K562 (cell line): ENCODE data around the gene CA6. TPM values are rescaled to one million over a fixed set of nuclear protein-coding genes. Genes with fewer than 3 reads are reported as not detected.

ENCODE experiments used
- ATAC-seq: fragments of 200-7000 bp; cut with Tn5 transposase; 3 replicates; pipeline ENCODE4 v1.9.1; 2020; ENCODE audit warnings: moderate library complexity
- Bru-seq: library from RNA; stranded (reverse); fragments of 400-500 nt; gene quantifications from one replicate; lab custom pipeline; 2021; lab: Mats Ljungman, UMichigan
- BruChase-seq, 2 experiments: library from RNA; stranded (reverse); fragments of 400-500 nt; gene quantifications; one replicate each; lab custom pipeline; 2021; lab: Mats Ljungman, UMichigan
- BruUV-seq: library from RNA; stranded (reverse); fragments of 400-500 nt; replicated peaks from 2 replicates; lab custom pipeline; 2021; lab: Mats Ljungman, UMichigan
- CTCF ChIA-PET: fragments of 300-600 bp; formaldehyde crosslinking; extraction: SDS; loops from one replicate; lab custom pipeline; 2021; ENCODE audit warnings: low intra/inter-chr PET ratio; lab: Yijun Ruan, JAX
- POLR2A ChIA-PET: fragments of 300-600, 350-650 bp; sonication (Branson Sonifier 250); formaldehyde crosslinking; extraction: SDS; loops from one replicate; lab custom pipeline; 2021; ENCODE audit warnings: antibody characterized with exemption, inconsistent platforms; lab: Yijun Ruan, JAX
- DNase-seq, 4 experiments: peaks; one replicate each; pipeline versions ENCODE4 v3.0.0 to v3.0.0-alpha.2; 2011 to 2018; ENCODE audit warnings: low spot score in 3 of 4, mixed read lengths in 3 of 4; ENCODE audit errors: extremely low read depth in 1 of 4
- FAIRE-seq: peaks from 2 replicates; lab custom pipeline; 2011; peaks lifted over from hg19 to GRCh38; lab: Jason Lieb, UNC
- H2AFZ ChIP-seq: 2 replicates; pipeline ENCODE4 v1.6.0; 2011; ENCODE audit warnings: low read depth, low read length, control low read depth, inconsistent platforms
- H3K27ac ChIP-seq: fragments of 200-600 bp; 3 replicates; pipeline ENCODE4 v1.8.0; 2011; ENCODE audit warnings: low read depth, mild to moderate bottlenecking, control low read depth, inconsistent platforms, low read length, moderate library complexity, mixed read lengths; ENCODE audit errors: extremely low read depth
- H3K27me3 ChIP-seq, 2 experiments: fragments of 300-600 bp in 1 of 2; 2 replicates in 1 of 2; 3 replicates in 1 of 2; pipeline versions ENCODE4 v1.6.0 to v1.8.0; 2011; ENCODE audit warnings: inconsistent platforms in 2 of 2, low read length in 2 of 2, mild to moderate bottlenecking in 1 of 2, mixed read lengths in 1 of 2, moderate library complexity in 1 of 2; ENCODE audit not compliant: control insufficient read depth in 2 of 2, insufficient read depth in 2 of 2
- H3K36me3 ChIP-seq: fragments of 300-600 bp; 3 replicates; pipeline ENCODE4 v1.8.0; 2011; ENCODE audit warnings: mild to moderate bottlenecking, low read length, inconsistent platforms; ENCODE audit not compliant: control insufficient read depth, insufficient read depth
- H3K4me1 ChIP-seq, 2 experiments: fragments of 200-600 bp in 1 of 2; replicated peaks in 1 of 2; 2 replicates in 1 of 2; 3 replicates in 1 of 2; pipeline versions ENCODE4 v1.5.1 to v1.8.0; 2011; ENCODE audit warnings: inconsistent platforms in 2 of 2, low read length in 2 of 2, mild to moderate bottlenecking in 1 of 2, mixed read lengths in 1 of 2, moderate library complexity in 1 of 2; ENCODE audit not compliant: control insufficient read depth in 2 of 2, insufficient read depth in 2 of 2
- H3K4me2 ChIP-seq: 2 replicates; pipeline ENCODE4 v1.6.1; 2011; ENCODE audit warnings: low read length, control low read depth, inconsistent platforms, mixed read lengths; ENCODE audit not compliant: insufficient read depth
- H3K4me3 ChIP-seq: fragments of 200-600 bp; sonication (generic), shearing (Covaris generic); 2 replicates; pipeline ENCODE4 v1.5.1; 2016; ENCODE audit warnings: control low read depth, inconsistent platforms
- H3K79me2 ChIP-seq: fragments of 200-600 bp; 3 replicates; pipeline ENCODE4 v1.8.0; 2011; ENCODE audit warnings: low read length, inconsistent platforms; ENCODE audit not compliant: control insufficient read depth, insufficient read depth
- H3K9ac ChIP-seq, 2 experiments: 2 replicates each; pipeline versions ENCODE4 v1.6.0 to v1.6.1; 2011; ENCODE audit warnings: low read depth in 2 of 2, low read length in 2 of 2, control low read depth in 1 of 2, inconsistent platforms in 1 of 2, mild to moderate bottlenecking in 1 of 2, mixed read lengths in 1 of 2; ENCODE audit not compliant: insufficient read depth in 1 of 2
- H3K9me1 ChIP-seq: one replicate; pipeline ENCODE4 v1.6.0; 2011; ENCODE audit warnings: inconsistent platforms, mild to moderate bottlenecking, low read length, moderate library complexity; ENCODE audit not compliant: control insufficient read depth, insufficient read depth
- H3K9me3 ChIP-seq: replicated peaks from 2 replicates; pipeline ENCODE4 v1.5.1; 2011; ENCODE audit warnings: low read depth, low read length, inconsistent platforms; ENCODE audit not compliant: control insufficient read depth, insufficient read depth
- H4K20me1 ChIP-seq: replicated peaks from 2 replicates; pipeline ENCODE4 v1.6.1; 2011; ENCODE audit warnings: low read length, inconsistent platforms, mixed read lengths; ENCODE audit not compliant: control insufficient read depth, insufficient read depth
- BRCA1 ChIP-seq, 2 experiments: fragments of 450-650 bp in 1 of 2; sonication (generic) in 1 of 2; formaldehyde crosslinking in 1 of 2; IDR thresholded peaks; 2 replicates each; pipeline versions ENCODE4 v1.5.0 to v1.6.1; 2017 to 2020; ENCODE audit warnings: mild to moderate bottlenecking in 1 of 2, missing genetic modification reagents in 1 of 2
- EWSR1 ChIP-seq: fragments of 450-650 bp; IDR thresholded peaks from 2 replicates; pipeline ENCODE4 v1.6.1; 2018; ENCODE audit warnings: borderline replicate concordance, mild to moderate bottlenecking, low read depth, moderate library complexity; ENCODE audit not compliant: partially characterized antibody
- KDM5B ChIP-seq: fragments of 200-600 bp; sonication (generic); IDR thresholded peaks from 2 replicates; pipeline ENCODE4 v1.6.1; 2012; ENCODE audit warnings: low read depth, mild to moderate bottlenecking, moderate library complexity, low read length, control low read depth, inconsistent platforms; ENCODE audit not compliant: insufficient replicate concordance
- SAFB ChIP-seq: fragments of 200-400 bp; formaldehyde crosslinking; IDR thresholded peaks from 2 replicates; pipeline ENCODE4 v1.6.1; 2017; ENCODE audit warnings: low read depth, low read length, borderline replicate concordance
- ZNF140 ChIP-seq: fragments of 250-450 bp; sonication (Bioruptor Pico); IDR thresholded peaks from 2 replicates; pipeline ENCODE4 v1.8.0; 2021; ENCODE audit warnings: moderate library complexity, mild to moderate bottlenecking, inconsistent platforms
- ZNF282 ChIP-seq: sonication (generic); formaldehyde crosslinking; IDR thresholded peaks from 2 replicates; pipeline ENCODE4 v1.8.1; 2023; ENCODE audit warnings: missing genetic modification reagents
- ZNF695 ChIP-seq: fragments of 450-650 bp; formaldehyde crosslinking; IDR thresholded peaks from 2 replicates; pipeline ENCODE4 v1.4.0; 2020; ENCODE audit warnings: mild to moderate bottlenecking, moderate library complexity
- WGBS: fragments of 100-300 bp; shearing (Covaris generic); methylation state at CpG from one replicate; pipeline ENCODE4 v1.1.6; 2016; ENCODE audit warnings: low coverage, mixed read lengths; ENCODE audit not compliant: insufficient coverage; ENCODE audit errors: missing lambda C conversion rate; 5-methylcytosine and 5-hydroxymethylcytosine counted together
- in situ Hi-C: fragments of 300-500 bp; cut with MboI; formaldehyde crosslinking; loops from 4 replicates; pipeline ENCODE4 v1.15.0; 2018; ENCODE audit warnings: inconsistent platforms, mixed read lengths
- intact Hi-C: fragments of 100-400 bp; cut with micrococcal nuclease; formaldehyde crosslinking; loops from 2 replicates; pipeline ENCODE4 v1.14.2; 2022
- long read RNA-seq, 3 experiments: library from polyadenylated mRNA in 2 of 3; library from RNA in 1 of 3; unstranded in 2 of 3; stranded (forward) in 1 of 3; transcript quantifications; one replicate each; pipeline ENCODE4 v2.0.0, GENCODE V29; 2019 to 2022
- polyA minus RNA-seq, 3 experiments: library from RNA; depleted of rRNA, polyadenylated mRNA; stranded (reverse); fragments of >200 nt; gene quantifications; 2 replicates each; pipeline ENCODE4 v1.2.3, GENCODE V29; 2011
- polyA plus RNA-seq, 8 experiments: library from polyadenylated mRNA; depleted of rRNA in 4 of 8; stranded (reverse) in 5 of 8; unstranded in 3 of 8; fragments of >200 nt; fragmentation: Nextera tagmentation in 2 of 8; fragmentation: Illumina TruSeq in 1 of 8; extraction: Ambion mirVana in 2 of 8; extraction: Trizol in 1 of 8; gene quantifications; 2 replicates each; pipeline versions ENCODE4 v1.2.1 to v1.2.3, GENCODE V29; 2011 to 2014; ENCODE audit warnings: inconsistent platforms in 1 of 8, missing spikeins in 1 of 8
- total RNA-seq, 7 experiments: library from RNA; depleted of rRNA in 6 of 7; stranded (reverse); fragments of >200 nt in 6 of 7; fragmentation: Illumina TruSeq in 2 of 7; extraction: Trizol in 2 of 7; gene quantifications; 2 replicates each; pipeline versions ENCODE4 v1.2.1 to v1.2.3, GENCODE V29; 2011 to 2021; ENCODE audit warnings: low replicate concordance in 1 of 7
- TF ChIP-seq, protein P1 (sequence below): fragments of 450-650 bp; IDR thresholded peaks from 2 replicates; pipeline ENCODE4 v1.6.1; 2016; ENCODE audit warnings: low read depth, mild to moderate bottlenecking, moderate library complexity
- TF ChIP-seq, protein P2 (sequence below): fragments of 450-650 bp; IDR thresholded peaks from 2 replicates; pipeline ENCODE4 v1.6.1; 2016; ENCODE audit warnings: low read depth

Gene CA6
- not detected in 2 replicates for total RNA-seq (2011; cell fraction: chromatin; rRNA removed; ENCODE audit: low replicate concordance)
- not detected in 2 replicates for total RNA-seq (2011; cell fraction: nucleolus; rRNA removed)
- total RNA-seq (2011; cell fraction: nucleoplasm; rRNA removed) = not detected in 2 replicates
- total RNA-seq (2014; rRNA removed) (not detected in 2 replicates), total RNA-seq (2014; rRNA removed; fragmentation: Illumina TruSeq; extraction: Trizol) (not detected in 2 replicates), total RNA-seq (2015; rRNA removed; fragmentation: Illumina TruSeq; extraction: Trizol) (not detected in 2 replicates), total RNA-seq (2021) (not detected in 2 replicates), polyA plus RNA-seq (2011; rRNA removed) (not detected in 2 replicates), polyA plus RNA-seq (2014; fragmentation: Illumina TruSeq; extraction: Trizol) (not detected in 2 replicates), polyA plus RNA-seq (2014; fragmentation: Nextera tagmentation; extraction: Ambion mirVana) (not detected), polyA plus RNA-seq (2014; rRNA removed) (not detected in 2 replicates), polyA minus RNA-seq (2011; rRNA and poly(A)+ RNA removed) (not detected in 2 replicates), Bru-seq, nascent RNA (not detected), BruChase-seq, experiment 1, labeled RNA remaining after a 2-hour chase (not detected), BruChase-seq, experiment 2, labeled RNA remaining after a 6-hour chase (not detected)
- polyA plus RNA-seq (2011; cell fraction: cytosol; rRNA removed) = not detected in 2 replicates
- not detected in 2 replicates for polyA plus RNA-seq (2011; cell fraction: nucleus; rRNA removed)
- not detected in 2 replicates for polyA plus RNA-seq (2012)
- polyA minus RNA-seq (2011; cell fraction: cytosol; rRNA and poly(A)+ RNA removed) = not detected in 2 replicates
- not detected in 2 replicates for polyA minus RNA-seq (2011; cell fraction: nucleus; rRNA and poly(A)+ RNA removed)
- long read RNA-seq, experiment 1 = 0 reads
- long read RNA-seq, experiment 2 = 0 reads
- long read RNA-seq, experiment 3 = 0 reads

DNA sequence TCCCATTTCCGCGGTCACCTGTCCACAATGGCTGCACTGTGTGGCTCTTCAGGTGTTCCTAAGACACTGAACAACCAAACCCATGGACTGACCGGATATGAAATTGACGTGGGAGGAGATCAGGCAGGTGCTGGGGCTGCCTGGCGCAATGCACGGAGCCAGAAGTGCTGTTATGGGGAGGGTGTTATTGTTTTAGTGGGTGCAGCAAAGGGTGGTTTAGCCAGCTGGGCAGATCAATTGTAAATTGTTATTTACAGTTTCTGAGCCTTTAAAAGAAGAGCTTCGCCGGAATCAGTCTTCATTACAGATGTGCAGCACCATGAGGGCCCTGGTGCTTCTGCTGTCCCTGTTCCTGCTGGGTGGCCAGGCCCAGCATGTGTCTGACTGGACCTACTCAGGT is at the start of gene CA6:
Gene CA6, plus strand, starts transcription at position 301 of the 400 bp plus-strand sequence. Its CDS starts 19 bp downstream, at position 320.
- ChIA-PET CTCF (no interaction called here), POLR2A (interaction anchor here (0.6 kb wide), 1 partner anchor 648 kb away, joined by 3 read pairs; no protein-coding TSS in a partner anchor)
- in situ Hi-C loops = no loop called here
- no peaks in the 10 kb centered on the region for H3K79me2 ChIP-seq
- no peak within 1 kb of the TSS for H3K9ac ChIP-seq
- intact Hi-C loops = no loop called here
- H3K9me1 ChIP-seq = peaks cover 4% of the 10 kb centered on the region
- H4K20me1 ChIP-seq = no peaks in the 10 kb centered on the region
- no peaks in the 10 kb centered on the region for H3K4me1 ChIP-seq
- FAIRE-seq = no peak
- H2AFZ ChIP-seq = no peak within 1 kb of the TSS
- 13% methylated on average over 8 of the region's 8 CpGs for WGBS
- DNase-seq = no peak
- no peak for ATAC-seq
- no peak within 1 kb of the TSS for H3K27ac ChIP-seq
- peaks cover 50 to 78% of the 10 kb centered on the region in 2 experiments for H3K27me3 ChIP-seq
- no peak within 1 kb of the TSS for H3K4me3 ChIP-seq
- H3K9me3 ChIP-seq = no peaks in the 10 kb centered on the region
- no TSS peak for BruUV-seq
- no peaks in the 10 kb centered on the region for H3K36me3 ChIP-seq
- no peak within 1 kb of the TSS for H3K4me2 ChIP-seq
- no peak for TF ChIP-seq ZNF140 (CRISPR knock-in tag)
- TF ChIP-seq, protein P1, sequence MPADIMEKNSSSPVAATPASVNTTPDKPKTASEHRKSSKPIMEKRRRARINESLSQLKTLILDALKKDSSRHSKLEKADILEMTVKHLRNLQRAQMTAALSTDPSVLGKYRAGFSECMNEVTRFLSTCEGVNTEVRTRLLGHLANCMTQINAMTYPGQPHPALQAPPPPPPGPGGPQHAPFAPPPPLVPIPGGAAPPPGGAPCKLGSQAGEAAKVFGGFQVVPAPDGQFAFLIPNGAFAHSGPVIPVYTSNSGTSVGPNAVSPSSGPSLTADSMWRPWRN = no peak
- TF ChIP-seq BRCA1 (IDR thresholded peaks at IDR 0.05) = no peak
- no peak for TF ChIP-seq BRCA1 (CRISPR knock-in tag; IDR thresholded peaks at IDR 0.05)
- no peak for TF ChIP-seq KDM5B
- no peak for TF ChIP-seq ZNF695
- TF ChIP-seq, protein P2, sequence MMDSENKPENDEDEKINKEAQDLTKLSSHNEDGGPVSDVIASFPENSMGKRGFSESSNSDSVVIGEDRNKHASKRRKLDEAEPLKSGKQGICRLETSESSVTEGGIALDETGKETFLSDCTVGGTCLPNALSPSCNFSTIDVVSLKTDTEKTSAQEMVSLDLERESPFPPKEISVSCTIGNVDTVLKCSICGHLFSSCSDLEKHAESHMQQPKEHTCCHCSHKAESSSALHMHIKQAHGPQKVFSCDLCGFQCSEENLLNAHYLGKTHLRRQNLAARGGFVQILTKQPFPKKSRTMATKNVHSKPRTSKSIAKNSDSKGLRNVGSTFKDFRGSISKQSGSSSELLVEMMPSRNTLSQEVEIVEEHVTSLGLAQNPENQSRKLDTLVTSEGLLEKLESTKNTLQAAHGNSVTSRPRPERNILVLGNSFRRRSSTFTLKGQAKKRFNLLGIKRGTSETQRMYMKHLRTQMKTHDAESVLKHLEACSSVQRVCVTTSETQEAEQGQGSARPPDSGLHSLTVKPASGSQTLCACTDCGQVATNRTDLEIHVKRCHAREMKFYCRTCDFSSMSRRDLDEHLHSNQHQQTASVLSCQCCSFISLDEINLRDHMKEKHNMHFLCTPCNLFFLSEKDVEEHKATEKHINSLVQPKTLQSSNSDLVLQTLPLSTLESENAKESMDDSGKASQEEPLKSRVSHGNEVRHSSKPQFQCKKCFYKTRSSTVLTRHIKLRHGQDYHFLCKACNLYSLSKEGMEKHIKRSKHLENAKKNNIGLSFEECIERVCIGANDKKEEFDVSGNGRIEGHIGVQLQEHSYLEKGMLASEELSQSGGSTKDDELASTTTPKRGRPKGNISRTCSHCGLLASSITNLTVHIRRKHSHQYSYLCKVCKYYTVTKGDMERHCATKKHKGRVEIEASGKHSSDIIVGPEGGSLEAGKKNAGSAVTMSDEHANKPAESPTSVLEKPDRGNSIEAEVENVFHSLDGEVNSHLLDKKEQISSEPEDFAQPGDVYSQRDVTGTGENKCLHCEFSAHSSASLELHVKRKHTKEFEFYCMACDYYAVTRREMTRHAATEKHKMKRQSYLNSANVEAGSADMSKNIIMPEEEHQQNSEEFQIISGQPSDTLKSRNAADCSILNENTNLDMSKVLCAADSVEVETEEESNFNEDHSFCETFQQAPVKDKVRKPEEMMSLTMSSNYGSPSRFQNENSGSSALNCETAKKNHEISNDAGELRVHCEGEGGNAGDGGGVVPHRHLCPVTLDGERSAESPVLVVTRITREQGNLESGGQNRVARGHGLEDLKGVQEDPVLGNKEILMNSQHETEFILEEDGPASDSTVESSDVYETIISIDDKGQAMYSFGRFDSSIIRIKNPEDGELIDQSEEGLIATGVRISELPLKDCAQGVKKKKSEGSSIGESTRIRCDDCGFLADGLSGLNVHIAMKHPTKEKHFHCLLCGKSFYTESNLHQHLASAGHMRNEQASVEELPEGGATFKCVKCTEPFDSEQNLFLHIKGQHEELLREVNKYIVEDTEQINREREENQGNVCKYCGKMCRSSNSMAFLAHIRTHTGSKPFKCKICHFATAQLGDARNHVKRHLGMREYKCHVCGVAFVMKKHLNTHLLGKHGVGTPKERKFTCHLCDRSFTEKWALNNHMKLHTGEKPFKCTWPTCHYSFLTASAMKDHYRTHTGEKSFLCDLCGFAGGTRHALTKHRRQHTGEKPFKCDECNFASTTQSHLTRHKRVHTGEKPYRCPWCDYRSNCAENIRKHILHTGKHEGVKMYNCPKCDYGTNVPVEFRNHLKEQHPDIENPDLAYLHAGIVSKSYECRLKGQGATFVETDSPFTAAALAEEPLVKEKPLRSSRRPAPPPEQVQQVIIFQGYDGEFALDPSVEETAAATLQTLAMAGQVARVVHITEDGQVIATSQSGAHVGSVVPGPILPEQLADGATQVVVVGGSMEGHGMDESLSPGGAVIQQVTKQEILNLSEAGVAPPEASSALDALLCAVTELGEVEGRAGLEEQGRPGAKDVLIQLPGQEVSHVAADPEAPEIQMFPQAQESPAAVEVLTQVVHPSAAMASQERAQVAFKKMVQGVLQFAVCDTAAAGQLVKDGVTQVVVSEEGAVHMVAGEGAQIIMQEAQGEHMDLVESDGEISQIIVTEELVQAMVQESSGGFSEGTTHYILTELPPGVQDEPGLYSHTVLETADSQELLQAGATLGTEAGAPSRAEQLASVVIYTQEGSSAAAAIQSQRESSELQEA = no peak
- TF ChIP-seq SAFB = no peak
- no peak for TF ChIP-seq ZNF282
- no peak for TF ChIP-seq EWSR1
